GM18951 (cell line): ENCODE measurements around the gene LHX1.

Experiments
- POLR2A ChIP-seq: IDR thresholded peaks from 4 replicates; pipeline ENCODE4 v1.6.1; 2011; ENCODE audit warnings: mild to moderate bottlenecking; ENCODE audit not compliant: insufficient read length, insufficient read depth; ENCODE audit errors: extremely low read depth
- in situ Hi-C: fragments of 300-500 bp; cut with MboI; formaldehyde crosslinking; loops from one replicate; pipeline ENCODE4 v1.12.0; 2022; ENCODE audit warnings: low sequenced_read_pairs, mixed read lengths, inconsistent platforms; ENCODE audit not compliant: unreplicated experiment

LHX1 gene

DNA sequence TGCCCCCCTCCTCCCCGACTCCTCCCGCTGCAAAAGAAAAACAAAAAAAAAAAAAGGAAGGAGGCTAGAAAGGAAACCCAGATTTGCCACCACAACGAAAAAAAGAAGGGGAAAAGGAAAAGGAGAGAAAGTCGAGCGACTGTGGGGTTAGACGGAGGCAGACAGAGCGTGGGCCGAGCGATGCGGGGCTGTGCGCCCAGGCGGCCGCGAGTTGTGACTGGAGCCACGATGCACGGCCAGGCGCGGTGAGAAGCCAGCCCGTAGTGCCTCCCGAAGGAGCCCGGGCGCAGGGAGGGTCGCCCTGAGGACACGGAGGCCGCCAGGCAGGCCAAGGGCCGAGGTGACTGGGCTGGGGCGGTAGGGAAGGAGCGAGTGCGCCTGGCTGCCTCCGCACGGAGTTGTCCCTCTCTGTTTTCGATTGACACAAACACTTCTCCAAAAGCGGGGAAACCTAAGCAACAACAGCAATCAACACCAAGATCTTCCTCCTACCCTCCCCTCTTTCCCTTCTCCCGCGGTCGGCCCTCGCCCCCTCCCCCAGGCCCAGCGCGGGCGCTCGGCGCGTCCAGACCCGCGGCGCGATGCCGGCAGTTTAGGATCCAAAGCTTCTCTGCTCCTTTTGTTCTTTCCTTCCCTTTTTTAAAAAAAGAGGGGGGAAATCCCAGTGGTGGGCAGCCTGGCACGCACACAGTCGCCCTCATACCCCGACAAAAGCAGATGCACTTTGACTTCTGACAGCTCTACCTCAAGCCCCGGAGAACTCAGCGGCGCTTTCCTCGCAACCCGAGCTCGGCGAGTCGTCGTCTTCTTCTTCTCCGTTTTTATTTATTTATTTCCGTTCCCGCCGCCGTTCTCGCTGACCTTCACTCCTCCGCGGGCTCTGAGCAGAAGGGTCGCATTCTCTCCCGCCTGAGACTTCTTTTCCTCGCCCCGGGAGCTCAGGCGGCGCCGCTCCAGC lies at the start of gene LHX1:
LHX1 (plus strand) TSS at position 475 of the 958 bp plus-strand sequence. CDS start 723 bp downstream, outside the sequence.
- in situ Hi-C loops, result no loop called here
- TF ChIP-seq POLR2A, result no peak

DNA sequence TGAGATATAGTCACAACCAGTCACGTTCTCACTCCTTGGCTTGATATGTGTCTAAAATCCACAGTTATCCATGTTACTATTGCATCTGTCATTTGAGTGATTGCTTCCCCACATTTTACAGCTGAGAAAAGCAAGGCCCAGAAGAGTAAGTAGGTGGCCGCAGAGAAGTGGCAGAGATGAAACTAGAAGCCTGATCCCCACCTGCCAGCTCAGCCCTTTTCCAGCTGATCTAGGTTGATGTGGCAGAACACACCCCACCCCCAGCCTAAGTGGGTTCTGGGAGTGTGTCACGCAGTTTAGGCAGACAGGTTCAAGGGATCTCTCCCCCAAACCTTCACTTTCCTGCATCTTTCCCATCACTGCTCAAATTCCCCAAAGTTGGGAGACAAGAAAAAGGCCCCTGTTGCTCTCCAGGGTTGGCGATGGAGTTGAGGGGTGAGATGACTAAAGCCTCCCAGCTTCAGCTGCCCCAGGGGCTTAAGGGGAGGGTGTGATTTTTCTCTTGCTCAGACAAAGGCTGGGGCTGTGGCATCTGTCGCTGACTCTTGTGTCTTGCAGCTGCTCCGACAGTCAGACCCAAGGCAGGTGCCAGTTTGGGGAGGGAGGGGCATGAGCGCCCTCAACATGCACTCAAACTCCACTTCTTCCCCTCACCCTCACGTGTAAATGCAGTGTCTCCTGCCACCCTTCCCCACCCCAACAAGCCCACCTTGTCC lies 48.9 kb upstream of the LHX1 start:
- TF ChIP-seq POLR2A, result no peak
- in situ Hi-C loops, result no loop called here

DNA sequence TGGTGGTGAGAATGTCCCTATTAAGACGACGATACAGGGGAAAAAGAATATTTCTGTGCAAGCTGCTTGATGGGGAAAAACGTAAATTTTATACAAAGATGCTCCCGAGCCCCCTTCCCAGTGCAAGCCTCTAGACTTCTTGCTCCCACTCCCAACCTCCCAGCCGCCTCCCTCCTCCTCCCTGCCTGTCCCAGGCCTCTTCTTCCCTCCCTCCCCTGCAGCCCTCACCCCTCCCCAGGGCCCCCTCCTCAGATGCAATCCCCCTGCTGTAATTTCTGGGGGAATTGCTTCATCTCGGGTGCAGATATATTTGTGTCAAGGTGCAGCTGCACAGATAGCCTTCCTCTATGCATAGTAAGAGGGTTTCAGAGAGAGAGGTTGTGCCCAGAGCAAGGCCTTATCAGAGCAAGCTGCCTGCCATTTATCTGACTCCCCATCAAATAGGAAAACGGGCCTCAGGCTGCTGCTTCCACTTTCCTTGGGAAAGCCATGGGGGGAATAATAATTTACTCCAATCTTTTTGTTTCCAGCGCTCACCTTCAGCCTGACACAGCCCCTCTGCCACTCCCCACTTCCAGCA lies 47.4 kb upstream of the LHX1 start:
- TF ChIP-seq POLR2A, result no peak
- in situ Hi-C loops, result no loop called here

DNA sequence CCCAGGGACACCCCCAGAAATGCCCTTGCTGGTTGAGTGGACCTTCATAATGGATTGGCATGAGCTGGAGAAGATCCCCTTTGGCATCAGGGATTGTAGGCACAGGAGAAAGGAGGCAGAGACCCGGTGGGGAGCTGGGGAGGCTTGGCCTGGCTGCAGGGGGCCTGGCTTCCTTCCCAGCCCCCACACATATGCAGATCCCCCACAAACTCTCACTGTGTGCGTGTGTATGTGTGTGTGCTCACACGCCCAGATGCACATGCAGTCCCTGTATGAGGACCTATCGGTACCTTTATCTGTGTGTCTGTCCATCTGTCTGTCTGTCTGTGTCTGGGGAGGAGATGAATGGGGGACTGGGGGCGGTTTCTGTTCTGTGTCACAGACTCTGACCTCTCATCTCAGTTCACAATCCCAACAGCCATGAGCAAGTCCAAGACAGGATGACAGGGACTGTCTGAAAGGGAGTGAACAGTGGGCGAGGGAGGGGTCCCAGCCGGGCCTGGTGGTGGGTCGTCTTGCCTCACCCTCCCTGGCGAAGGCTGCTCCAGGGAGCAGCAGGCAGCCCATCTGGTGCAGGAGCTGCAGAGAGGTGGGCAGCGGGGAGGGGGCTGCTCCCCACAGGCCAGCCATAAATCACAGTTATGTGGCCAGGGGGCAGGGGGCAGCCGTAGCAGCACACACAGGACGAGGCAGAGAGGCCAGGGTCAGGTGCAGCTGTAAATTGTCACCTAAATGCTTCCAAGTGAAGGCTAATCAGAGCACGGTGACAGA lies 46.7 kb upstream of the LHX1 start:
- TF ChIP-seq POLR2A, result no peak
- in situ Hi-C loops, result no loop called here

DNA sequence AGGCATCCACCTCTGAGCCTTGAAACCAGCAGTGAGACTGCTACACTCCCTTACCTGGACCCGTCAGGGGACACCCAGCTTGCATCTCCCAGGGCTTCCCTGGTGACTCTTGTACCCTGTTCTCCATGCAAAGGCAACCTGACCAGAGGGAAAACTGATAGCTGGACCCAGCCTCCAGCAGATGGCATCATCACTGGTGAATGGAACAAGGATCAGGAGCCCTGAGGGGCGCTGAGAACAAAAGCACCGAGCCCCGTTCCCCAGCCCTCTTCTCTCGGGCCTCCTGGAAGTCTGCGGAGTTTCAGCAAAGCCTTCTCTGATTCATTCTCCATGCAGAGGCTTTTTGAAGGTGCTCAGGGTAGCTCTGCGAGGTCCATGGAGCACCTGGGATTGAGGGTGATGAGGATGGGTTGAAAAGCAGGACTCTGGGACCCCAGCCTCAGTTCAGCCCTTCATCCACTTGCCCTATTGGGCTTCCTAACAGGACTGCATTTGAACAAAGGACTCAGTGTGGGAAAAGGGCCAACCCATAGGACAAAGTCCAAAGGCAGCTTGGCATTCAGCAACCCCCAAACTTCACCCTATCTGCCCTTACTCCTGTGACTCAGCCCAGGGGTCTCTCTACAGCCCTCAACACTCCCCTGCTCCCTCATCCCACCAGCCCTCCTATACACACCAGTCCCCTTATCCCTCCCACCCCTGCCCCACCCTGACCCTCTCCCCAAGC lies 45.0 kb upstream of the LHX1 start:
- TF ChIP-seq POLR2A, result no peak
- in situ Hi-C loops, result no loop called here

DNA sequence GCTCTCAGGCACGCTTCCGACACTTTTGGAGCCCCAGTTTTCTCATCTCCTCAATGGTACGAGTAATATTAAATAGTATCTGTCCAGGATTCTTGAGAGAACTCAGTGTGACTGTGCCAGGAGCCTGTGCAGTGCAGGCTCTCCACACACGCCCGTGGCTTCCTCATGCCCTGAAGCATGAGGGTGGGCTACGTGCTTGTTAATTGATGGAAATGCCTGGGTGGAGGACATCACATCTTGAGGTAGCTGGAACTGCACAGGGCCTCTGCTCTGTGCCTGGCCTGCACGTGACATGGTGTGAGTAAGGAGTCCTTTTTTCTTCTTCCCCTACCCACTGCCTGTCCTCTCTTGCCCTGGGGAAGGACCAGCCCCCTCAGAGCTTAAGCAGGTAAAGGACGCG lies 43.1 kb upstream of the LHX1 start:
- TF ChIP-seq POLR2A, result no peak
- in situ Hi-C loops, result no loop called here

DNA sequence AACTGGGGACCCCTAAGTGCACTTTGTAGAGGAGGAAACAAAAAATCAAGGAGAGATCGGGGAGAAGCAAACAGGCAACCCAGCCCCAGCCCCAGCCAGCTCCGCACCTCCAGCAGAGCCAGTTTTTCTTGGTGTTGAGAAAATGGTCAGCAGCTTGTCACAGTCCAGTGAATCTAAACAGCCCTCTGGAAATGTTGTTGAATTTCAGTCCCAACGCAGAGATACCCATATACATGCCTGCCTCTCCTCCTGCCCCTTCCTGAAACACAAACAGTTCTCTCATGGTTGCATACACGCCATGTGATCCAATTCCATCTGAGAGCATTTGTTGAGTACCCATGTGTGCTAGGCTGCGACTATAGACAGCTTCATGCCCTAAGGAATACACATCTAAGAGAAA lies 42.4 kb upstream of the LHX1 start:
- no peak for TF ChIP-seq POLR2A
- in situ Hi-C loops, result no loop called here

DNA sequence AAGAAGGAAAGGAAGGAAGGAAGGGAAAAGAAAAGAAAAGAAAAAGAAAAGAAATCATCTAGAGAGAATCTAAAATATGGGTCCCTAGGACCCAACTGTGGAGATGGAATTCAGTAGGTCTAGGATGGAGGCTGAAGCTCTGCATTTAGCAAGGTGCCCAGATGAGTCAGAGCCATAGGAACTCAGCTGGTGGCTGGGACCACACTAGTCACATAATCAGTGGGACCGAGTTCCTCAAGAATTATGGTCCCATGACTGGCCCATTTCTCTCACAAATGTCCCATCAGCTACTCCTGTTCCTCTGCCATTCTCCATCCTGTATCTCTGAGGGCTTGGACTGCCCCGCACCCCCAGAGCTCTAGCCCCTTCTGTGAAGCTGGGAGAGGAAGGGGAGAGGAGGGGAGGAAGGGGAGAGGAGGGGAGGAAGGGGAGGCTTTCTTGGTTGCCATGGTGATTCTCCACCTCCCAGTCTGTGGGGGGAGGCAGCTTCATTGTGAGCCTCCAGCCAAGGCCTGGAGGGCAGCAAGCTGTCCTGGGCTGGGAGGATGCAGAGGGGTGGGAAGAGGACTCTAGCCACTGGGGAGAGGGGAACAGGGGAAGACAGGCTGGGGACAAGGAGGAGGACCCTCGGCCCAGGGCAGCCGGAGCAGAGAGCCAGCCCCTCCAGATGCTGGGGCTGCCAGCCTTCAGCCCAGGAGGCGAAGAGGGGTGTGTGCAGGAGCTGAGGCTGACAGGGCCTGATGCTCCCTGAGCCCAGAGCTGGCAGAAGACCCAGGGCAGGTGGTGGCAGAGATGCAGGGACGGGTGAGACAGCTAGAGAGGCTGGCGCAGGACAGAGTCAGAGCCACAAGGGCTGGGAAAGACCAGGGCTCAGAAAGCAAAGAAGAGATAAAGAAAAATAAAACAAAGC lies 37.8 kb upstream of the LHX1 start:
- in situ Hi-C loops, result no loop called here
- no peak for TF ChIP-seq POLR2A

DNA sequence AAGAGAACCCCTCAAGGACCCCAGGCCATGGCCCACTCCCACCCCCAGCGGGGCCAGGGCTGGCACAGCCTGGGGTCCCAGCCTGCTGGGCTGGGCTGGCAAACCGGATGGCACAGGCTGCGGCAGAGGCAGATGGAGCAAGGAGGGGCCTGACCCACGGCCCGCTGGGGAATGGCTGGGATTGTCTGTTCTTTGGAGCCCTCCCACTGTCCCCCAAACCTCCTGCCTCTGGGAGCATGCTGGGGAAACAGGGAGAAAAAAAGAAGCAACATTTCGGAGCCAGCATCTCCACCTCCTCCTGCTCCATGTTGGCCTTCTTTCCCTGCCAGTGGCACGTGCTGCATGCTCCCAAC lies 37.1 kb upstream of the LHX1 start:
- no peak for TF ChIP-seq POLR2A
- in situ Hi-C loops, result no loop called here

DNA sequence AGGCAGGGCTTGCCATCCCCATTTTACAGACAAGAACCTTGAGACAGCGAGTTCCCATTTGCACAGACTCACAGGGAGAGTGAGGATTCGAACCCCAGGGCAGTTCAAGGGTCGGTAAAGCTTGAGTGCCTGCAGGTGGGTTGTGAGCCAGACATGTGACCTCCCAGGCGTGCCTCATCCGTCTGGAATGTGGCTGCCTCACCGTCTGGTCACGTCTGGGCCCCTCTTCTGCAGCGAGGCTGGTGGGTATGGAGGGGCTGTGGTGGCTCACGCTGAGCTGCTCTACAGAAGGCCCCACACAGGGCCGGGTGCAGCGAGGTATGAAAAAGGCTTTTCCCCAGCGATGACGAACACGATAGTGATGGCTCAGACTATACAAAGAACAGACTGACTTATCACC lies 35.8 kb upstream of the LHX1 start:
- in situ Hi-C loops, result no loop called here
- no peak for TF ChIP-seq POLR2A

DNA sequence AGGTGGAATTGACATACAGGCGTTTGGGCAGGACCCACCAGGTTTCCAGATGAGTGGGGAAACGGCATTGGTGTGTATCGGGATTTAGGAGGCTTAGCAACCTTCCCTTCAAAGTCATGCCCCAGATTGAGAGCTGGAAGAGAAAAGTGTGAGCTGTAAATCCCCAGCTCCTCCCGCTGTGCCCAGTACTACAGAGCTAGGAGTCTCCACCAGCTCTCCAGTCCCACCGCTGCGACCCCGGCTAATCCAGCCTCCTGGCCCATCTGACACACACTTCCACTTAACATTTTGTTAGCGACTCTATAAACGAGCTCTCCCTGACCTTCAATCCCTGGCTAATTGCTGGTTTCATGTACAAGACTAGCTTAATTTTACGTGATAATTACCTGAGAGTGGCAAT lies 29.9 kb upstream of the LHX1 start:
- in situ Hi-C loops, result no loop called here
- TF ChIP-seq POLR2A, result no peak

DNA sequence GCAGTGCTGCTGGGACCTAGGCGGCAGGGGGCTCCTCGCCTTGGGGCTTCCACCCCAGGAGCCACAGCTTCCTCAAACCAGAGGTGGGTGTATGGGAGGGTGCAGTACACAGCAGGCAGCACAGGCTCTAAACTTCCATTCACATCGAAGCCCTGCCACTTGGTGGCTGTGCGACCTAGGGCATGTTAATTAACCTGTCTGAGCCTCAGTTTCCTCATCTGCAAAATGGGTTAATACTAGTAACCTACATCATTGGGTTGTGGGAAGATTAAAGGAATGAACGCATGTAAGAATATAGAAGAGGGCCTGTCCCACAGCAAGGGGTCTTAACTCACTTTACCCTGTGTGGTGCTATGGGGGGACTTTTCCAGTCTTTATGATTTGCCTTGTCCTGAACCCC lies 26.8 kb upstream of the LHX1 start:
- TF ChIP-seq POLR2A, result no peak
- in situ Hi-C loops, result no loop called here

DNA sequence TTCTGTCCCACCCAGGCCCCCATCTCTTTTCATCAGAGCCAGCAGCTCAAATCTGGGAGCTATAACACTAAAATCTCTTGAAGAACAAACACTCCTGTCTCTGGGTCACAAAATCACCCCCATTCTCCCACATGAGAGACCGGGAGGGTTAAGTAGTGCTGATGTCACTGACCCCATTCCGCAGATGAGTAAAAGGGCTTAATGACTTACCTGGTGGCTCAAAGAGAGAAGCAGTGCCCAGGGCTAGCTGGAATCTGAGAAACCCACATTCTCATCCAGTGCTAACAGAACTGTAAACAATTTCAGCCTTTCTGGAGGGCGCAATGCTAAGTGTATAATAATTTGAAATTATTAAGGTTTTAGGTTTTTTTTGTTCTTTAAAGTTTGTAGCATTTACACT lies 26.3 kb upstream of the LHX1 start:
- in situ Hi-C loops, result no loop called here
- TF ChIP-seq POLR2A, result no peak
